ENCODE results near the gene AASDH.

DNA sequence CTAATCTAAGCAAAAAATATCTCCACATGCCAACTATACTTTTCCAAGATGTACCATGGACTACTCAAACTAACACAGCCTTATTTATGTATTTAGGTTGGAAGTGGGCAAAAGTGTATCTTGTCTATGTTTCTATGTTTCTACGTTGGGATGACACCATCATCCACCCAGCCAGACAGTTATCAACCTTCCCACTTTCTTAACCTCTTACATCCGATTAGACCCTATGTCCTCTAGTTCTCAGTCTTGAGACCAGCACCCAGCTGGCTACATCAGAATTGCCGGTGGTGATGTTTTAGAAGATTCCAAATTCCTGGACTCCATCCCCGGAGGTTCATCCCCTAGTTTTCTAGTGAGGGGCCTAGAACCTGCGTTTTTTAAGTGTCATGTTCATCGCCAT, 1.0 kb upstream of the AASDH start:
- TF ChIP-seq NFE2L2 (IDR thresholded peaks at IDR 0.05; ENCODE audit: low read depth, low read length) (no peak), BHLHE40 (IDR thresholded peaks at IDR 0.05; ENCODE audit: low read depth, low read length) (no peak), RCOR1 (IDR thresholded peaks at IDR 0.05; ENCODE audit: insufficient replicate concordance, low read length) (no peak), POLR2A (IDR thresholded peaks at IDR 0.05; ENCODE audit: low read depth, low read length) (no peak), RFX5 (IDR thresholded peaks at IDR 0.05; ENCODE audit: low read depth, low read length) (no peak), CEBPB (IDR thresholded peaks at IDR 0.05; ENCODE audit: low read depth, low read length) (no peak), MXI1 (IDR thresholded peaks at IDR 0.05; ENCODE audit: borderline replicate concordance, low read depth, low read length) (no peak), RAD21 (IDR thresholded peaks at IDR 0.05; ENCODE audit: low read length) (no peak), MAFK (IDR thresholded peaks at IDR 0.05; ENCODE audit: low read depth, low read length) (no peak), MAZ (IDR thresholded peaks at IDR 0.05; ENCODE audit: borderline replicate concordance, low read depth, low read length) (no peak), SMC3 (IDR thresholded peaks at IDR 0.05; ENCODE audit: low read depth, low read length) (no peak)
- TF ChIP-seq, protein P1, sequence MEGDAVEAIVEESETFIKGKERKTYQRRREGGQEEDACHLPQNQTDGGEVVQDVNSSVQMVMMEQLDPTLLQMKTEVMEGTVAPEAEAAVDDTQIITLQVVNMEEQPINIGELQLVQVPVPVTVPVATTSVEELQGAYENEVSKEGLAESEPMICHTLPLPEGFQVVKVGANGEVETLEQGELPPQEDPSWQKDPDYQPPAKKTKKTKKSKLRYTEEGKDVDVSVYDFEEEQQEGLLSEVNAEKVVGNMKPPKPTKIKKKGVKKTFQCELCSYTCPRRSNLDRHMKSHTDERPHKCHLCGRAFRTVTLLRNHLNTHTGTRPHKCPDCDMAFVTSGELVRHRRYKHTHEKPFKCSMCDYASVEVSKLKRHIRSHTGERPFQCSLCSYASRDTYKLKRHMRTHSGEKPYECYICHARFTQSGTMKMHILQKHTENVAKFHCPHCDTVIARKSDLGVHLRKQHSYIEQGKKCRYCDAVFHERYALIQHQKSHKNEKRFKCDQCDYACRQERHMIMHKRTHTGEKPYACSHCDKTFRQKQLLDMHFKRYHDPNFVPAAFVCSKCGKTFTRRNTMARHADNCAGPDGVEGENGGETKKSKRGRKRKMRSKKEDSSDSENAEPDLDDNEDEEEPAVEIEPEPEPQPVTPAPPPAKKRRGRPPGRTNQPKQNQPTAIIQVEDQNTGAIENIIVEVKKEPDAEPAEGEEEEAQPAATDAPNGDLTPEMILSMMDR (conservative IDR thresholded peaks at IDR 0.05; ENCODE audit: low read depth, low read length): no peak
- TF ChIP-seq, protein P2, sequence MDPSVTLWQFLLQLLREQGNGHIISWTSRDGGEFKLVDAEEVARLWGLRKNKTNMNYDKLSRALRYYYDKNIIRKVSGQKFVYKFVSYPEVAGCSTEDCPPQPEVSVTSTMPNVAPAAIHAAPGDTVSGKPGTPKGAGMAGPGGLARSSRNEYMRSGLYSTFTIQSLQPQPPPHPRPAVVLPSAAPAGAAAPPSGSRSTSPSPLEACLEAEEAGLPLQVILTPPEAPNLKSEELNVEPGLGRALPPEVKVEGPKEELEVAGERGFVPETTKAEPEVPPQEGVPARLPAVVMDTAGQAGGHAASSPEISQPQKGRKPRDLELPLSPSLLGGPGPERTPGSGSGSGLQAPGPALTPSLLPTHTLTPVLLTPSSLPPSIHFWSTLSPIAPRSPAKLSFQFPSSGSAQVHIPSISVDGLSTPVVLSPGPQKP (IDR thresholded peaks at IDR 0.05; ENCODE audit: borderline replicate concordance, low read depth, low read length): no peak
- TF ChIP-seq, protein P3, sequence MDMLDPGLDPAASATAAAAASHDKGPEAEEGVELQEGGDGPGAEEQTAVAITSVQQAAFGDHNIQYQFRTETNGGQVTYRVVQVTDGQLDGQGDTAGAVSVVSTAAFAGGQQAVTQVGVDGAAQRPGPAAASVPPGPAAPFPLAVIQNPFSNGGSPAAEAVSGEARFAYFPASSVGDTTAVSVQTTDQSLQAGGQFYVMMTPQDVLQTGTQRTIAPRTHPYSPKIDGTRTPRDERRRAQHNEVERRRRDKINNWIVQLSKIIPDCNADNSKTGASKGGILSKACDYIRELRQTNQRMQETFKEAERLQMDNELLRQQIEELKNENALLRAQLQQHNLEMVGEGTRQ (IDR thresholded peaks at IDR 0.05; ENCODE audit: low read depth, low read length): no peak

All from IMR-90 (cell line).